Measurements from ENCODE around the gene ATXN3.
A peak's percentile ranks its signal among the peaks of the same experiment; 100 is the strongest.

The ATXN3 gene

GRCh38 chr14:92121670-92122350 lies 15.4 kb upstream of the ATXN3 start, which contains the start of the genes CPSF2 and NDUFB1 (continued):
- TF ChIP-seq ZNF600 (tag by site-specific recombination; IDR thresholded peaks at IDR 0.05), result peak; percentile 60; the same call in 1 of the 2 replicates
- TF ChIP-seq ZNF558 (tag by site-specific recombination; IDR thresholded peaks at IDR 0.05), result peak; percentile 72
- peak; percentile 33; the same call in 1 of the 2 replicates for TF ChIP-seq ZSCAN4 (tag by site-specific recombination; IDR thresholded peaks at IDR 0.05)
- no peak for TF ChIP-seq ZNF248 (tag by site-specific recombination; IDR thresholded peaks at IDR 0.05)
- TF ChIP-seq CTCF (tag by site-specific recombination; IDR thresholded peaks at IDR 0.05), result peak; percentile 25; the same call in 1 of the 2 replicates
- TF ChIP-seq ZNF843 (tag by site-specific recombination; IDR thresholded peaks at IDR 0.05), result peak; percentile 34; the same call in 1 of the 2 replicates
- TF ChIP-seq BCL11B (tag by site-specific recombination; IDR thresholded peaks at IDR 0.05; ENCODE audit: low read depth), result peak; percentile 34; the same call in 1 of the 2 replicates
- 0 out of 2 replicates have a peak, but pooled peaks have one; percentile 33 for TF ChIP-seq ZNF837 (tag by site-specific recombination; IDR thresholded peaks at IDR 0.05)
- TF ChIP-seq ZBTB21 (tag by site-specific recombination; IDR thresholded peaks at IDR 0.05), result peak; percentile 41; the same call in 1 of the 2 replicates
- no peak for TF ChIP-seq ZNF623 (tag by site-specific recombination; IDR thresholded peaks at IDR 0.05)
- TF ChIP-seq ZEB2 (tag by site-specific recombination; IDR thresholded peaks at IDR 0.05), result peak; percentile 52
- TF ChIP-seq EGR2 (tag by site-specific recombination; IDR thresholded peaks at IDR 0.05; ENCODE audit: low read depth), result peak; percentile 12; the same call in 1 of the 2 replicates
- peak; percentile 14; the same call in 1 of the 2 replicates for TF ChIP-seq SCRT1 (tag by site-specific recombination; IDR thresholded peaks at IDR 0.05; ENCODE audit: borderline replicate concordance)
- no peak for TF ChIP-seq ZNF423 (tag by site-specific recombination; IDR thresholded peaks at IDR 0.05)
- TF ChIP-seq GLI4 (tag by site-specific recombination; IDR thresholded peaks at IDR 0.05), result 0 out of 2 replicates have a peak, but pooled peaks have one; percentile 20
- TF ChIP-seq YY2 (tag by site-specific recombination; IDR thresholded peaks at IDR 0.05), result peak; percentile 93
- TF ChIP-seq ZNF2 (tag by site-specific recombination; IDR thresholded peaks at IDR 0.05), result peak; percentile 84; the same call in 1 of the 2 replicates
- TF ChIP-seq ZFP37 (tag by site-specific recombination; IDR thresholded peaks at IDR 0.05), result peak; percentile 50
- TF ChIP-seq SP7 (tag by site-specific recombination; IDR thresholded peaks at IDR 0.05), result peak; percentile 89
- TF ChIP-seq ZNF350 (tag by site-specific recombination; IDR thresholded peaks at IDR 0.05), result no peak
- peak; percentile 54 for TF ChIP-seq ZNF692 (tag by site-specific recombination; IDR thresholded peaks at IDR 0.05)
- TF ChIP-seq REST (tag by site-specific recombination; IDR thresholded peaks at IDR 0.05), result peak; percentile 36; the same call in 1 of the 2 replicates
- TF ChIP-seq ZNF121 (tag by site-specific recombination; IDR thresholded peaks at IDR 0.05), result peak; percentile 59; the same call in 1 of the 2 replicates
- peak; percentile 81; the same call in 1 of the 2 replicates for TF ChIP-seq ZBTB20 (tag by site-specific recombination; IDR thresholded peaks at IDR 0.05)
- peak; percentile 84 for TF ChIP-seq KLF16 (tag by site-specific recombination; IDR thresholded peaks at IDR 0.05)
- TF ChIP-seq ZNF473 (tag by site-specific recombination; IDR thresholded peaks at IDR 0.05), result no peak
- TF ChIP-seq GLIS2 (tag by site-specific recombination; IDR thresholded peaks at IDR 0.05), result peak; percentile 24; the same call in 1 of the 2 replicates
- TF ChIP-seq SP2 (tag by site-specific recombination; IDR thresholded peaks at IDR 0.05), result peak; percentile 54; the same call in 1 of the 2 replicates
- peak; percentile 39; the same call in 1 of the 2 replicates for TF ChIP-seq ZBTB8A (tag by site-specific recombination; IDR thresholded peaks at IDR 0.05)
